Psoas muscle (tissue), 8 donors: ENCODE results near the gene ZNF526. TPM values are rescaled to one million over a fixed set of nuclear protein-coding genes. Genes with fewer than 3 reads are reported as not detected.

Experiments
- ATAC-seq, 4 donors: fragments of 200-7000 bp; cut with Tn5 transposase; one replicate each; pipeline ENCODE4 v1.9.1; 2020; ENCODE audit warnings: moderate library complexity in 3 of 4, mild to moderate bottlenecking in 2 of 4
- DNase-seq, 2 donors: peaks; one replicate each; pipeline ENCODE4 v3.0.0-alpha.2; 2020
- H3K27ac ChIP-seq: fragments of 200-600 bp; one replicate; pipeline ENCODE4 v1.8.0; 2022
- H3K27me3 ChIP-seq, 3 donors: fragments of 200-600 bp in 1 of 3; one replicate each; pipeline versions ENCODE4 v1.6.1 to v1.8.0; 2013 to 2022; ENCODE audit warnings: low read length in 2 of 3, mild to moderate bottlenecking in 2 of 3, moderate library complexity in 1 of 3; ENCODE audit not compliant: insufficient read depth in 3 of 3
- H3K36me3 ChIP-seq, 2 donors: fragments of 200-600 bp in 1 of 2; one replicate each; pipeline versions ENCODE4 v1.6.1 to v1.8.0; 2013 to 2022; ENCODE audit warnings: low read depth in 1 of 2, mild to moderate bottlenecking in 1 of 2, moderate library complexity in 1 of 2; ENCODE audit not compliant: insufficient read depth in 1 of 2
- H3K4me1 ChIP-seq: fragments of 200-600 bp; one replicate; pipeline ENCODE4 v1.8.0; 2022
- H3K4me3 ChIP-seq: fragments of 200-600 bp; one replicate; pipeline ENCODE4 v1.8.0; 2022; ENCODE audit warnings: mild to moderate bottlenecking
- H3K9me3 ChIP-seq: fragments of 200-600 bp; one replicate; pipeline ENCODE4 v1.8.0; 2022
- WGBS, 3 donors: extraction: QIAGEN DNeasy Blood & Tissue Kit; methylation state at CpG; one replicate each; pipeline versions ENCODE4 v1.1.6 to v1.1.7; 2013; 5-methylcytosine and 5-hydroxymethylcytosine counted together
- intact Hi-C, 2 donors: fragments of 100-400 bp; cut with DNase I; formaldehyde crosslinking; loops; one replicate each; pipeline versions ENCODE4 v1.11.0 to v1.14.2; 2022
- long read RNA-seq, 2 donors: library from polyadenylated mRNA; unstranded; transcript quantifications; one replicate each; pipeline ENCODE4 v2.0.0, GENCODE V29; 2021
- polyA plus RNA-seq, 3 donors: library from polyadenylated mRNA; stranded (reverse); fragments of 200-250 nt; gene quantifications; one replicate each; pipeline ENCODE4 v1.2.3, GENCODE V29; 2013
- total RNA-seq, 4 donors: library from RNA; stranded (reverse); fragmentation: NEBNext Ultra II Directional in 2 of 4; extraction: Animal tissue kit (Norgen Biotek cat#: 25700) in 2 of 4; gene quantifications; one replicate each; pipeline versions ENCODE4 v1.2.1 to v1.2.4, GENCODE V29; 2021 to 2023
- TF ChIP-seq, protein P1 (sequence below): fragments of 200-600 bp; IDR thresholded peaks from one replicate; pipeline ENCODE4 v1.8.0; 2022; ENCODE audit warnings: antibody characterized with exemption
- donor health status: healthy with polysubstance abuse.
- donor health status: DM: no; HTN: no; CAD: no; lungs with moderate emphysema.
- donor health status: Bipolar disorder and iron deficiency.
- donor health status: healthy.
- donor health status: DM: yes; HTN: yes; CAD: no.
- donor health status: DM: no; HTN: no; CAD: no.
- donor health status: DM: no; HTN: no; CAD: no.
- donor health status: DM: yes; HTN: yes; CAD: no.

Gene ZNF526, protein sequence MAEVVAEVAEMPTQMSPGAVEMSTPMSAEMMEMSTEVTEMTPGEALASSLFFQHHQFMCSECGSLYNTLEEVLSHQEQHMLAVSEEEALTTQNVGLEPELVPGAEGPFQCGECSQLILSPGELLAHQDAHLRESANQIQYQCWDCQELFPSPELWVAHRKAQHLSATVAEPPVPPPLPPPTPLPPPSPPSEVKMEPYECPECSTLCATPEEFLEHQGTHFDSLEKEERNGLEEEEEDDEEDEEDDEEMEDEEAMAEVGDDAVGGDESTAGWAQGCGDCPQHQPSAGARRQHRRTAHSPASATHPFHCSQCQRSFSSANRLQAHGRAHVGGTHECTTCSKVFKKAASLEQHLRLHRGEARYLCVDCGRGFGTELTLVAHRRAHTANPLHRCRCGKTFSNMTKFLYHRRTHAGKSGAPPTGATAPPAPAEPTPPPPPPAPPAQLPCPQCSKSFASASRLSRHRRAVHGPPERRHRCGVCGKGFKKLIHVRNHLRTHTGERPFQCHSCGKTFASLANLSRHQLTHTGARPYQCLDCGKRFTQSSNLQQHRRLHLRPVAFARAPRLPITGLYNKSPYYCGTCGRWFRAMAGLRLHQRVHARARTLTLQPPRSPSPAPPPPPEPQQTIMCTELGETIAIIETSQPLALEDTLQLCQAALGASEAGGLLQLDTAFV
- total RNA-seq, result 1 to 10 TPM; 4.2 to 7.9 (median 6.0) TPM
- polyA plus RNA-seq, result 1 to 10 TPM; 3.4 to 7.4 (median 5.0) TPM
- long read RNA-seq, donor 1, full-length matches to known transcripts, result 1 of 1 reads
- long read RNA-seq, donor 1, partial matches to known transcripts, result 0 of 1 reads
- long read RNA-seq, donor 1, other reads (novel, unspliced or antisense), result 0 of 1 reads
- long read RNA-seq, donor 2, full-length matches to known transcripts, result 5 of 8 reads
- long read RNA-seq, donor 2, partial matches to known transcripts, result 1 of 8 reads
- long read RNA-seq, donor 2, other reads (novel, unspliced or antisense), result 2 of 8 reads

DNA sequence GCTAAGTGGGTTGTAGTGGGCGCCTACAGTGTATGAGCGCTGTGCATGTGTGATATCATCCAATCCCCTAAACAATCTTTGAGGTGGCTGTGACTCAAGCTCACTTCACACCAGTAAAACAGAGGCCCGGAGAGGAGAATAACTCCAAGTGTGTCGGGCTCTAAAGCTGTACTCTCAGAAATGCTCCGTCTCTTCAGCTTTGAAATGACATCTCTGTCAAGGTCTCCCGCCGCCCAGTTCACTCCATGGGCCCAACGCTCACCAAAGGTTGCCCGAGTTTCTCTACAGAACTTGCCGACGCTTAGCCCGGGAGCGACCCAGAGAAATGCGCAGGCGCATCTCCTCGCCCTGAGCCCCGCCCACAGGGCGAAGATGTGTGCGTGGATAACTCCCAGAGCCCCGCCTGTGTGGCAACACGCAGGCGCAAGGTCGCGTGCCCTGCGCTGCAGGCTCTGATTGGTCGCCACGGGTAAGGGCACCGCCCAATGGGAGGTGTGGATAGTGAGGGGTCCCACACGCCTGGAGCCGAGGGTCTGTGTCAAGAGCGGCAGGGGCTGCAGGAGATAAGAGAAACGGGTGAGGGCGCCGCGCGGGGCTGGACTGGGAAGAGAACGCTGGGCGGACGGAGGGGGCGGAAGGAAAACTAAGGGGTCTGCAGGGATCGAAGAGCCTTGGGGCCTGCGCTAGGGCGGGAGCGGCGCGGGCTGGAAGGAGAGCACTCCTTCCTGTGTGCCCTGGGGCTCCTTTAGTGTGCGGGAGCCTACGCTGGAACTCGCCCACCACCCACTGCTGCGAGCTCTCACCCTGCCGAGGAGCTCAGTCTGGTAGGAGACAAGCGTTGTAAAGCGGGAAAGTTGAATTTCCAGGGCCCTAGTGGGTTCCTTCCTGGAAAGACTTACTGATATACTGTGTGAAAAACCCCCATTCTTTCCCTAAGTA, at the start of gene ZNF526:
TSS of gene ZNF526 (plus strand) at position 501 of the 939 bp plus-strand sequence. CDS start 4,092 bp downstream, outside the sequence.
- Histone ChIP-seq H3K4me1 (peaks cover 43% of the 10 kb centered on the region), H3K9me3 (no peaks in the 10 kb centered on the region), H3K27me3 (no peaks in the 10 kb centered on the region), H3K36me3 (peaks cover 0 to 17% of the 10 kb centered on the region in 2 donors), H3K27ac (peak within 1 kb of the TSS; percentile 77), H3K4me3 (peak within 1 kb of the TSS; percentile 88)
- DNase-seq (peak; percentile 97 to 99), ATAC-seq (peak; percentile 90 to 92 (median 92))
- TF ChIP-seq, protein P1, sequence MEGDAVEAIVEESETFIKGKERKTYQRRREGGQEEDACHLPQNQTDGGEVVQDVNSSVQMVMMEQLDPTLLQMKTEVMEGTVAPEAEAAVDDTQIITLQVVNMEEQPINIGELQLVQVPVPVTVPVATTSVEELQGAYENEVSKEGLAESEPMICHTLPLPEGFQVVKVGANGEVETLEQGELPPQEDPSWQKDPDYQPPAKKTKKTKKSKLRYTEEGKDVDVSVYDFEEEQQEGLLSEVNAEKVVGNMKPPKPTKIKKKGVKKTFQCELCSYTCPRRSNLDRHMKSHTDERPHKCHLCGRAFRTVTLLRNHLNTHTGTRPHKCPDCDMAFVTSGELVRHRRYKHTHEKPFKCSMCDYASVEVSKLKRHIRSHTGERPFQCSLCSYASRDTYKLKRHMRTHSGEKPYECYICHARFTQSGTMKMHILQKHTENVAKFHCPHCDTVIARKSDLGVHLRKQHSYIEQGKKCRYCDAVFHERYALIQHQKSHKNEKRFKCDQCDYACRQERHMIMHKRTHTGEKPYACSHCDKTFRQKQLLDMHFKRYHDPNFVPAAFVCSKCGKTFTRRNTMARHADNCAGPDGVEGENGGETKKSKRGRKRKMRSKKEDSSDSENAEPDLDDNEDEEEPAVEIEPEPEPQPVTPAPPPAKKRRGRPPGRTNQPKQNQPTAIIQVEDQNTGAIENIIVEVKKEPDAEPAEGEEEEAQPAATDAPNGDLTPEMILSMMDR, result no peak
- intact Hi-C loops, result no loop called here
- 0 to 1% (median 1%) methylated on average over 53 of the region's 53 CpGs for WGBS, 3 donors

DNA sequence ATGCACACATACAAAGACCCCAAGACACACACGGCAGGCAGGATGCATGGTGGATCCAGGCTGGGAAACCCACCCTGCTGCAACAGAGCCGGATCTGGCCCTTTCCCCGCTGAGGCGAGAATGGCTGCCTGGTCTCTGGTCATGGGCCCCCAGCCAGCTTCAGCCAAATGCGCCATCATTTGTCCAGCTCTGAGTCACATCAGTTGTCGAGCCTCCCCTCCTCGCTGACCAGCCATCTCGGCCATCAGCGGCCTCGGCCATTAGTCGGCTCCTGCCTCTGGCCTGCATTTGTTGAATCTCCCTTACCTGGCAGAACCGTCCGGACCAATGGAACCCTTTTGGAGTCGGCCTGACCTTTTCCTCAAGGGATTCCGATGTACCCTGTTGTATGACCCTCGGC, 49.4 kb upstream of the ZNF526 start:
- no peaks in the 10 kb centered on the region for H3K36me3 ChIP-seq
- TF ChIP-seq, protein P1, result no peak
- H3K27me3 ChIP-seq, result peaks cover 0 to 28% (median 12%) of the 10 kb centered on the region in 3 donors
- no peaks in the 10 kb centered on the region for H3K4me1 ChIP-seq
- H3K4me3 ChIP-seq, result no peak overlapping the region
- no peak for ATAC-seq
- H3K27ac ChIP-seq, result no peak overlapping the region
- 67 to 86% (median 74%) methylated on average over 16 of the region's 16 CpGs for WGBS, 3 donors
- intact Hi-C loops, result no loop called here
- DNase-seq, result no peak
- no peaks in the 10 kb centered on the region for H3K9me3 ChIP-seq

DNA sequence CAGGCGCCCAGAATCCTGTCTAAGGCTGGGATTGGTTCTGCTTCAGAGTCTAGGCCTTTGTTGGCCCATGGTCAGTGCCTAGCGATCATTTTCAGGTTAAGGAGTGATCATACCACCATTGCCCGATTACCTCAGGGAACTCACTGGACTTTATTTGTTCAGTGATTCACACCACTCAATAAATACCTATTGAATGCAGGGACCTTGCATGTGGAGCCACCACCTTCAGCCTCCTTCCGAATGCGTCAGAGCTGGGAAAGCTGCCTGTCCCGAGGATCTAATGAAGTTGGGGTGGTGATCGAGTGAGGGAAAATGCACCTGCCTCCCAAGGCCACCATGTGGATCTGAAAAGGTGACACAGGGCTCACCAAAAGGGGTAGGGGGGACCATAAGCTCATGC, 47.9 kb upstream of the ZNF526 start:
- H3K4me3 ChIP-seq, result no peak overlapping the region

More for the DNA sequence above, 47.9 kb upstream of the ZNF526 start:
- DNase-seq (no peak), ATAC-seq (no peak)
- Histone ChIP-seq H3K36me3 (no peaks in the 10 kb centered on the region), H3K27me3 (peaks cover 0 to 38% (median 19%) of the 10 kb centered on the region in 3 donors), H3K27ac (no peak overlapping the region), H3K9me3 (no peaks in the 10 kb centered on the region), H3K4me1 (peaks cover 4% of the 10 kb centered on the region)
- intact Hi-C loops, result no loop called here
- TF ChIP-seq, protein P1, result no peak
- WGBS, 3 donors, result 85 to 96% (median 88%) methylated on average over 7 of the region's 7 CpGs
